IgD-negative memory B cell (primary cell): Measurements from ENCODE around the gene ANXA6. TPM values are rescaled to one million over a fixed set of nuclear protein-coding genes. Genes with fewer than 3 reads are reported as not detected.

Source experiments
- H3K27ac Mint-ChIP-seq, 3 donors: one replicate each; pipeline ENCODE4 v1.8.0; 2020 to 2022; ENCODE audit warnings: mild to moderate bottlenecking in 3 of 3, mixed read lengths in 3 of 3, moderate library complexity in 1 of 3
- H3K27me3 Mint-ChIP-seq: one replicate; pipeline ENCODE4 v1.8.0; 2021; ENCODE audit warnings: mixed read lengths
- H3K36me3 Mint-ChIP-seq: one replicate; pipeline ENCODE4 v1.8.0; 2020; ENCODE audit warnings: mild to moderate bottlenecking, mixed read lengths
- H3K4me1 Mint-ChIP-seq, 3 donors: one replicate each; pipeline ENCODE4 v1.8.0; 2020 to 2022; ENCODE audit warnings: mixed read lengths in 3 of 3, mild to moderate bottlenecking in 1 of 3
- H3K4me3 Mint-ChIP-seq, 4 donors: one replicate each; pipeline ENCODE4 v1.8.0; 2020 to 2022; ENCODE audit warnings: mild to moderate bottlenecking in 4 of 4, mixed read lengths in 4 of 4, moderate library complexity in 3 of 4
- H3K9me3 Mint-ChIP-seq, 3 donors: one replicate each; pipeline ENCODE4 v1.8.0; 2020 to 2021; ENCODE audit warnings: mixed read lengths in 3 of 3, mild to moderate bottlenecking in 1 of 3
- polyA plus RNA-seq: library from polyadenylated mRNA; unstranded; fragments of 300-500 nt; fragmentation: Illumina TruSeq; gene quantifications from one replicate; pipeline ENCODE4 v1.2.3, GENCODE V29; 2021

Gene ANXA6
- polyA plus RNA-seq, 1 donor from 2014 or later = 298 TPM

DNA sequence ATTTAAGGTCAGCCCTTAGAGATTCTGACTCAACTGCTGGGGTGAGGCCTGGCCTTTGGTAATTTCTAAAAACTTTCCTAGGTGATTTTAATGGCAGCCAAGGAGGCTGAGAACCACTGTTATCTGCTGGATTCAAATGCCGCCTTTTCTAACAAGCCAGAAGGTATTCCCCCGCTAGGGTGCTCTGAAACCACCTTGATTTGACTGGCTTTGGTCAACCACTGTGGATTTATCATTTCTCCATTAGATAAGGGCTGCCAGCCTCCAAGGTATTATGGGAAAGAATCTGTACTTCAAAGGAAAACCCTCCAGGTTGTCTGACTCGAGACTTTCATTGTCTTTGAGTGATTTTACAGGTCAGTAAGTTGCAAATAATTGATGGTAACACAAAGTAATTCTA, 4.3 kb downstream of the ANXA6 start:
- Mint-ChIP-seq H3K36me3 (peaks cover 3% of the 10 kb centered on the region), H3K4me3 (peak overlapping the region; percentile 31 to 99 (median 78)), H3K27ac (peak overlapping the region; percentile 87 to 95 (median 92)), H3K9me3 (no peaks in the 10 kb centered on the region), H3K4me1 (peaks cover 61 to 71% (median 70%) of the 10 kb centered on the region in 3 donors), H3K27me3 (no peaks in the 10 kb centered on the region)

DNA sequence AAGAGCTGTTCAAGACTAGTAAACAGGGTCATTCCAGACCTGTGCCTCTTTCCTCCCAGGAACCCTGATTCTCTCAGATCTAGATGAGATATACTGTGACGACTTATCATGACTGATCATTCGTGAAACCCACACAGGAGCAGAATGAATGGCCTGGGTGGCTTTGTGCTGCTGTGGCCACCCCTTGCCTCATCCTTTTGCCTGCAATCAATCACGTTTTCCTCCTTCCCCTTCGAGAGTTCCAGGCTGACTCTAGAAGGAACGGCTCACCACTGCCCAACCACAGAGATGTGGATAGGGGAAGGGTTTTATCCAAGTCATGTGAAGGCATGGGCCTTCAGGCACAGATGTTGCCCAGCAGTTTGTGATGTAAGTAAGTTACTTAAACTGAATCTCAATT, 5.8 kb downstream of the ANXA6 start:
- H3K27ac Mint-ChIP-seq = peak overlapping the region; percentile 92 to 99 (median 95)
- H3K9me3 Mint-ChIP-seq = no peaks in the 10 kb centered on the region
- H3K4me3 Mint-ChIP-seq = peak overlapping the region; percentile 56 to 90 (median 72)
- no peaks in the 10 kb centered on the region for H3K27me3 Mint-ChIP-seq
- peaks cover 5% of the 10 kb centered on the region for H3K36me3 Mint-ChIP-seq
- H3K4me1 Mint-ChIP-seq = peaks cover 66 to 76% (median 75%) of the 10 kb centered on the region in 3 donors

DNA sequence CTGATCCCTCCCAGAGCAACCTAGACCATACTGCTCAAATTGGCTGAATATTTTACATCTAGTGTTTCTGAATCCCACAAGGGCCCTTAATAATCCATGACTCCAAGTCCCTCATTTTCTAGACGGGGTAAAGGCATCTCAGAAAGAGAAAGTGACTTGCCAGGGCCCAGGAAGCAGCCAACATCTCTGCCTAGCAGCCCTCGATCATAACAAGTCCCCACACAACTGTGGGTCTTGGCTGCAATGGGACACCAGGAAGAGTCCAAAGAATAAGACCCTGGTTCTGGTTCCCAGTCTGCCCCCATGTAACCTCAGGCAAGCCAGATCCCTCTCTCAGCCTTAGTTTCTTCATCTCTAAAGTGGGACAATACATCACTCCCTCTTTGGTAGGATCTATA, 6.3 kb downstream of the ANXA6 start:
- peaks cover 66 to 80% (median 75%) of the 10 kb centered on the region in 3 donors for H3K4me1 Mint-ChIP-seq
- H3K4me3 Mint-ChIP-seq = peak overlapping the region; percentile 56 to 90 (median 72)
- peaks cover 5% of the 10 kb centered on the region for H3K36me3 Mint-ChIP-seq
- no peaks in the 10 kb centered on the region for H3K9me3 Mint-ChIP-seq
- H3K27me3 Mint-ChIP-seq = no peaks in the 10 kb centered on the region
- peak overlapping the region; percentile 92 to 99 (median 95) for H3K27ac Mint-ChIP-seq

DNA sequence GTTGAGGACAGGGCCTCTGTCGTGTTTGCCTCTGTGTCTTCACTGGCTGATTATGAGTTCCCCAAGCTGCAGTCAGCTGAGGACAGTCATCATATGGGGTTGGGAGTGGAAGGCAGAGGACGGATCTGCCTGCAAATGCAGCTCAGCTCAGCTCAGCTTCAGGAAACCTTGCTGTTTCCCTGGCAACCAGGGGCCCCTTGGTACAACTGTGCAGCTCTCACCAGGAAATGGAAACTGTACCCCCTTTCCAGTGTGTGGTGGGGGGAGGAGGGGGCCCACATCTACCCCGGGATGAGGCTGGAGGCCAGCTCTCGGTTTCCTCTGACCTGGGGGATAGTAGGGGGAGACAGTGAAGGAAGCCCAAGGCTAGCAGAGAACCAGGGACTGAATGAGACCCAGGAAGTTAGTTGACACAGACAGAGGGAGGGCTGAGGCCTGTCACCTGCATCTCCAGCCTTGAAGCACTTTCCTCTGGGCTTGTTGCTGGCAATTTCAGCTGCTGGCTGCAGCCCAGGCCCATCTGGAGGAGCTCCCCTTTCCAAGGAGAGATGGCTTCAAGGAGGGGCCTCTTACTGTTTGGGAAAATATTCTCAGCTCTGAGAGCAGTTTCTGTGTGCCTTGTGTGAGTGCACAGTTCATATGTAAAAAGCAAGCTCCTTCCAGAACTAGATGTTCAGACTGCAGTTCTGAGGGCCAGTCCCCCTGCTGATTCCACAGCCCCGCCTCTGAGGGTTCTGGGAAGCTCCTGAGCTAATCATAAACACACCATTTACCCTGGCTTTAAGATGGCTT, 6.9 kb downstream of the ANXA6 start:
- Mint-ChIP-seq H3K9me3 (no peaks in the 10 kb centered on the region), H3K4me1 (peaks cover 72 to 84% (median 78%) of the 10 kb centered on the region in 3 donors), H3K27ac (peak overlapping the region; percentile 92 to 99 (median 95)), H3K36me3 (peaks cover 5% of the 10 kb centered on the region), H3K27me3 (no peaks in the 10 kb centered on the region), H3K4me3 (peak overlapping the region; percentile 54 to 90 (median 72))

DNA sequence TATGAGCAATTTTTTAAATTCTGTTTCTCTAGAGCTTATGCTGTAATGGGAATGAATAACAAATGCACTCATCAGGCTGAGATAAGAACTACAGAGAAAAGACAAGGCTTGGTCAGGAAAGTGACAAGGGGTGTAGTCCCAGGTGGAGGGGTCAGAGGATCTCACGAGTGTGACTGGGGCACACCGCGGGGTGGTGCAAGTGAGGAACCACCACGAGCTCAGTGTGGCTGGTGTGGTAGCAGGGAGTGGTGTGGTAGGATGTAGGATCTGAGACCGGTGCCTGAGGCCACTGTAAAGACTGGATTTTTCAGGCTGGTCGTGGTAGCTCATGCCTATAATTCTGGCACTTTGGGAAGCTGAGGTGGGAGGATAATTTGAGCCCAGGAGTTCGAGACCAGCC, 9.0 kb downstream of the ANXA6 start:
- Mint-ChIP-seq H3K9me3 (no peaks in the 10 kb centered on the region), H3K36me3 (peaks cover 5% of the 10 kb centered on the region)

DNA sequence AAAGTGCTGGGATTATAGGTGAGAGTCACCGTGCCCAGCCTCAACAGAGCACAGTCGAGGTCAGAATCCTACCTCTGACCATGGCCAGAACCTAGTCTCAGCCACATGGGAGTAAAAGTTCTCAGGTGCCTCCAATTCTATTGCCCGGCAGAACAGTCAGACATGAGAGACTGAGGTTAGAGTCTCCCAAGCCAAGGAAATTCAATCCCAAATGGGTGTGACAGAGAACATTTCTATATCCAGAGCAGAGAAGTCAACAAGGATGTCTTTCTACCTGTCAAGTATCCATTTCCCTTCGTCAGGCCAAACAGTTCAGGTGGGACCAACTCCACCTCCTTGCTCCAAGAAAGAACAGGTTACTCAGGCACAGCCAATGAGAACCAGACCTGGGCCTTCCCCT, 10.5 kb downstream of the ANXA6 start:
- peak overlapping the region in 2 of 3 donors; percentile 44 to 86 for H3K27ac Mint-ChIP-seq
- H3K27me3 Mint-ChIP-seq = no peaks in the 10 kb centered on the region
- peaks cover 76 to 85% (median 76%) of the 10 kb centered on the region in 3 donors for H3K4me1 Mint-ChIP-seq
- peaks cover 5% of the 10 kb centered on the region for H3K36me3 Mint-ChIP-seq
- no peaks in the 10 kb centered on the region for H3K9me3 Mint-ChIP-seq
- peak overlapping the region in 1 of 4 donors; percentile 45 for H3K4me3 Mint-ChIP-seq

More for the DNA sequence above, 9.0 kb downstream of the ANXA6 start:
- H3K27ac Mint-ChIP-seq = peak overlapping the region; percentile 76 to 95 (median 92)
- H3K27me3 Mint-ChIP-seq = no peaks in the 10 kb centered on the region
- peak overlapping the region in 3 of 4 donors; percentile 14 to 69 (median 38) for H3K4me3 Mint-ChIP-seq
- H3K4me1 Mint-ChIP-seq = peaks cover 75 to 85% (median 77%) of the 10 kb centered on the region in 3 donors

DNA sequence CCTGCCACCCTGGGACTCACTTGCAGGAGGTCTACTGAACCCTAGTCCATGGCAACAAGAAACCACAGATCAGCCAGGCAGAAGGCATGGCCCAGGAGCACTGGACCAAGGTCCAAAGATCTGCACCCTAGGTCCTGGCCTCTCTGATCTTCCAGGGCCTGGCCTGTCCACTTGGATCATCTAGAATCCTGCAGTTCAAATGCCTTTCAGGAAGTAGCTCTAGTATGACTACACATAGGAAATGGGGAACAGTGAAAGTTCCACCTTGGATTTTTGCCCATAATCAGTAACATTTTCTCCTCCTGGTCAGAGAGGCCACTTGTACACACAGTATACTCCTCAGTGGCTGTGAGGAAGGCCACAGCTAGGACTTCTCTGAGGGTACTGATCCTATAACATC, 11.5 kb downstream of the ANXA6 start:
- Mint-ChIP-seq H3K9me3 (no peaks in the 10 kb centered on the region), H3K36me3 (peaks cover 9% of the 10 kb centered on the region), H3K4me3 (peak overlapping the region; percentile 3 to 85 (median 43)), H3K27me3 (no peaks in the 10 kb centered on the region), H3K4me1 (peaks cover 76 to 85% (median 76%) of the 10 kb centered on the region in 3 donors), H3K27ac (peak overlapping the region; percentile 44 to 90 (median 69))

DNA sequence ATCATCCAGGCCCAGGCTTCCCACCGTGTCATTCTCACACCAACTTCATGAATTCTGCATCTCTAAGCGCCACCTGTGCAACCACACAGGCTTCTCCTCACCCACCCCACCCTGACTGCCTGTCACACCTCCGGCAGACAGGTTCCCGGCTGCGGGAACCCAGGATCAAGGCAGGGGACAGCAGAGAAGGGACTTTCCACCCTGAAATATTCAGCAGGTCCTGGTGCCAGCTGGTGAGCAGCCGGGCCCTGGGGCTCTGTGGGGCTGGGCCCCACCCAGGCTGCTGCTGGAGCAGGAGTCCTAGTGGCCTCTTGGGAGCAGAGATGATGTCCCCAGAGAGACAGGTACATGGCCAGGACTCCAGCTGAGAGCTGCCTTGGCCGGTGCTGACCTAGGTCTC, 12.7 kb downstream of the ANXA6 start:
- H3K27ac Mint-ChIP-seq = peak overlapping the region; percentile 79 to 93 (median 79)
- no peaks in the 10 kb centered on the region for H3K27me3 Mint-ChIP-seq
- H3K9me3 Mint-ChIP-seq = no peaks in the 10 kb centered on the region
- H3K4me1 Mint-ChIP-seq = peaks cover 66 to 83% (median 72%) of the 10 kb centered on the region in 3 donors
- H3K36me3 Mint-ChIP-seq = peaks cover 6% of the 10 kb centered on the region
- H3K4me3 Mint-ChIP-seq = peak overlapping the region; percentile 25 to 91 (median 76)

DNA sequence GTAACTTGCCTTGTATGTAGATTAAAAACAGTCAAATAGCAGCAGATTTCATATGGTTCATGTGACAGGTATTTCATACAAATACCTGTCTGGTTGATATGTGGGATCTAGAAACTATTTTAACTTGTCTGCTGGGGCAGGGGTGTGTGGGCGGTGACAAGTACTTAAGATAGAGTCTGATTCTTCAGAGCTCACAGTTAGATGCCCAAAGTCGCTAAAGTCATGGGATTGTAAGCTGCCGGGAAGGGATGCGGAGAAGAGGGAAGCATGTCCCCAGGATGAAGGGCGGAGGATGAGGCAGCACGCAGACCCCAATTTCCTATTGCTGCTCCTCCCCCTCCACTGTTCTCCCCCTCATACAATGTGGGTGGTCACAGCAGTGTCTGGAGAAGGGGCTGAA, 13.3 kb downstream of the ANXA6 start:
- Mint-ChIP-seq H3K27me3 (no peaks in the 10 kb centered on the region), H3K4me1 (peaks cover 66 to 84% (median 70%) of the 10 kb centered on the region in 3 donors), H3K9me3 (no peaks in the 10 kb centered on the region), H3K36me3 (peaks cover 6% of the 10 kb centered on the region), H3K27ac (peak overlapping the region; percentile 79 to 93 (median 79)), H3K4me3 (peak overlapping the region; percentile 22 to 91 (median 76))

DNA sequence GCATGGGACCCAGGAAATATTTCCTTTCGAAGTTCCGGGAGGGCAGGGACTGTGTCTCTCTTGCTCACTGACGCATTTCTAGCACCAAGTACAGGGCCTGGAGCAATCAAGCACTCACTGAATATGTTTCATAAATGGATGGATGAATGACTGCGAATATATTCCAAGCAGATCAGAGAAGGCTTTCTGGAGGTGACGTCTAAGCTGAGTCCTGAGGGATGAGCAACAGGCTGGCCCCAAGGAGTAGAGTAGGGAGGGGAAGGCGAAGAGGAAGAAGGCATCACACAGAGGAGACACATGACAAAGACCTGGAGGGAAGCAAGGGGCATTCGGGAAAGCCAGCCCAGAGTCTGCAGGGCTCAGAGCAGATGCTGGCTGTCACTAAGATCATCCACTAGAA, 13.9 kb downstream of the ANXA6 start:
- Mint-ChIP-seq H3K9me3 (no peaks in the 10 kb centered on the region), H3K27me3 (no peaks in the 10 kb centered on the region), H3K4me3 (peak overlapping the region; percentile 42 to 88 (median 66)), H3K4me1 (peaks cover 62 to 85% (median 66%) of the 10 kb centered on the region in 3 donors), H3K36me3 (peaks cover 10% of the 10 kb centered on the region), H3K27ac (peak overlapping the region; percentile 79 to 93 (median 79))

DNA sequence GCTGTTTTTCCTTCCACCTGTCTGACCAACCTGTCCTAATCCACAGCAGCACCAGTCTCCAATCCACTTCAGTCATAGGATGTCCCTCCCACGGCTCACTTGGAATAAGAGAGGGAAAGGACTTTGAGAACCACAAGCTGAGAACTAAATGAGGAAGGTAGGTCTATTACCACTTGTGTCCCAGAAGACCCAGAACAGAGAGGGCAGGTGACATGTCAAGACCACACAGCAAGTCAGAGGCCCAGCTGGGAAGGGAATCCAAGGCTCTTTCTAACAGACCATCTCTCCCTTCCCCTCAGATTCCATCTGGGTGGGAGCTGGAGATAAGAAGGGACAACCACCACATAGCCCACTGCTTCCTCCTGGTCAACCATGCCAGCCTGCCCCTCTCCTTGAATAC, 14.6 kb downstream of the ANXA6 start:
- H3K27ac Mint-ChIP-seq = peak overlapping the region; percentile 79 to 95 (median 93)
- no peaks in the 10 kb centered on the region for H3K9me3 Mint-ChIP-seq
- H3K4me1 Mint-ChIP-seq = peaks cover 62 to 84% (median 66%) of the 10 kb centered on the region in 3 donors
- H3K36me3 Mint-ChIP-seq = peaks cover 16% of the 10 kb centered on the region
- no peaks in the 10 kb centered on the region for H3K27me3 Mint-ChIP-seq
- peak overlapping the region; percentile 42 to 88 (median 66) for H3K4me3 Mint-ChIP-seq

DNA sequence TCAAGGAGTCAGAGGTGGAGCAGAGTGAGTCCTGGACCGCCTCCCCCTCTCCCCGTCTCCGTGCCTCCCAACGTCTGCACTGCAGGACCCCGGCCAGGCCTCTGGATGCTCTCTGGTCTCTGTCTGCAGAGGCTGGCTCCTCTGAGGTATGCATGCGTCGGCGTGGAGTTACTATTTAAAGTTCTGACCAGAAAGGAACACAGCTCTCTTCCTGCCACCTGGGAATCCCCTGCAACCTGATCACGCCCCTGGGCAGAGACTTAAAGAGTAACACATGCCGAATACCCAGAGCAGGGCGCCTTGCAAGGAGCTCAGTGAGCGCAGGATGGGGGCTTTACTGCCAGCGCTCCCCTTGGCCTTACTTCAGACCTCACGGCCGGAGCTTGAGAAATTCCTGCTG, 16.0 kb downstream of the ANXA6 start:
- peak overlapping the region; percentile 64 to 94 (median 92) for H3K4me3 Mint-ChIP-seq
- H3K27me3 Mint-ChIP-seq = no peaks in the 10 kb centered on the region
- peak overlapping the region; percentile 79 to 95 (median 93) for H3K27ac Mint-ChIP-seq

DNA sequence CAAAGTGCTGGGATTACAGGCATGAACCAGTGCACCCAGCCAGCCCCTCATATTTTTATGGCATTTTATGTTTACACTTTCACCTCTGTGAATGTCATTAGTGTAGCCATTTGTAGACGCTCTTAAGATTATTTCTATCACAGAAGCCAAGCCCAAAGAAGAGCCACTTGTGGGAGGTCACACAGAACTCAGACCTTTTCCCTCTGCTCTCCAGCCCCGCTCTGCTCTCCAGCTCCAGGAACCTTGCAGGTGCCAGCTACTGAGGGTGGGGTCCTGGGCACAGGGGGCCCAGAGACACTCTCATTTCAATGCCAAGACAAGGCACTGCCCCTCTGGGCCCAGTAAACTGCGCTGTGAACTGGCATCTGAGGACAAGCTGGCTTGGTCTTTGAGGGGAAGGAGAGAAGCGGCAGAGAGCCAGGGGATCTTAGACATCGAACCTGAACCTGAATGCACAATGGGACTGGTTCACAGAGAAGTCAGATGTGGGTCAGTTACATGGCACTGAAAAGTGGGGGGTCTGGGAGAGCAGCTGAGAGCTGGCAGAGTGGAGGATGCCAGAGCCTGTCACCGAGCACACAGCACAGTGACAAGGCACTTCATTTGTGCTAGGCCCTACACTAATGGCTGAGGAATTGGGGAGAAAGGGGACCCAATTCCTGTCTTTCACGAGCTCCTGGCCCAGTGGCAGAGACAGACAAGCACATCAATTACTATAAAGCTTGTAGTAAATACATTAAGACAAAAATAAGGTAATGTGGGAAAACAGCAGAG, 16.7 kb downstream of the ANXA6 start:
- no peaks in the 10 kb centered on the region for H3K9me3 Mint-ChIP-seq
- H3K27me3 Mint-ChIP-seq = no peaks in the 10 kb centered on the region
- peak overlapping the region; percentile 79 to 95 (median 93) for H3K27ac Mint-ChIP-seq
- H3K4me1 Mint-ChIP-seq = peaks cover 61 to 86% (median 62%) of the 10 kb centered on the region in 3 donors
- H3K36me3 Mint-ChIP-seq = peaks cover 23% of the 10 kb centered on the region
- H3K4me3 Mint-ChIP-seq = peak overlapping the region; percentile 64 to 94 (median 92)

More for the DNA sequence above, 16.0 kb downstream of the ANXA6 start:
- Mint-ChIP-seq H3K36me3 (peaks cover 20% of the 10 kb centered on the region), H3K9me3 (no peaks in the 10 kb centered on the region), H3K4me1 (peaks cover 63 to 86% (median 64%) of the 10 kb centered on the region in 3 donors)

DNA sequence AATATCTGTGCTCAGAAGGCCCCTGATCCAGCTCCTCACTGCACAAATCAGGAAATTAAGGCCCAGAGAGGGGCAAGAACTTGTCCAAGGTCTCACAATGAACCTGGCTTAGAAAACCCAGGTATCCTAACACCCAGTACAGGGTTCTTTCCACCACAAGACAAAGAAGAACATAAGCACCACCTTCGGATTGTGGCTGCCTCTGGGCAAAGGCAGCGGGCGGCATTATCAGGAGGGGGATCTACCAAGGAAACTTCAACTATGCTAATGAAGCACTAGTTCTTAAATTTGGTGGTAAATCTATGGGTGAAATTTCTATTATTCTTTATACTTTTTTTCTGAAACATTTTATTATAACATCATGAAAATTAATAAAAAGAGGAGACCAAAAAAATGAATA, 17.9 kb downstream of the ANXA6 start:
- H3K36me3 Mint-ChIP-seq = peaks cover 25% of the 10 kb centered on the region
- H3K4me1 Mint-ChIP-seq = peaks cover 61 to 85% (median 63%) of the 10 kb centered on the region in 3 donors
- no peaks in the 10 kb centered on the region for H3K27me3 Mint-ChIP-seq
- H3K27ac Mint-ChIP-seq = peak overlapping the region in 1 of 3 donors; percentile 95
- no peaks in the 10 kb centered on the region for H3K9me3 Mint-ChIP-seq
- H3K4me3 Mint-ChIP-seq = no peak overlapping the region

DNA sequence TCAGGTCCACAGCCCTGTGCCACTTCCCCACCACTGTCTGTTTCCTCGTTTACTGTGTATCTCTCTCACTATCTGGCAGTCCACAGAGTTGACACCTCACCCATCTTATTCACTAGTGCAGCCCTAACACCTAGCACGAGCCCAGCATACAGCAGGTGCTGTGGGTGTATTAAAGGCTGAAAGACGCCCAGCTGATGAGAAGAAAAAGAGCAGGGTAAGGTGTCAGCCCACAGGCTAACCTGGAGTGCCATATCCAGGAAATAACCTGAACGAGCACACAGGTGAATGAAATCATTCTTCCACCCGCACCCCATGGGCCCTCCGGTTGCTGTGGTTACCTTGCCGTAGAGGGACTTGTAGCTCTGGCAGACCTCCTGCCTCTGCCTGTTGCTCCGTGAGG, 18.6 kb downstream of the ANXA6 start:
- Mint-ChIP-seq H3K27me3 (no peaks in the 10 kb centered on the region), H3K4me1 (peaks cover 61 to 85% (median 63%) of the 10 kb centered on the region in 3 donors), H3K27ac (peak overlapping the region in 2 of 3 donors; percentile 59 to 95), H3K4me3 (peak overlapping the region in 2 of 4 donors; percentile 8 to 50), H3K9me3 (no peaks in the 10 kb centered on the region), H3K36me3 (peaks cover 25% of the 10 kb centered on the region)
